HepG2 (cell line): ENCODE data around the gene SLC25A20. TPM values are rescaled to one million over a fixed set of nuclear protein-coding genes. Genes with fewer than 3 reads are reported as not detected.

ENCODE experiments used
- FOXO1 ChIP-seq: sonication (generic); formaldehyde crosslinking; IDR thresholded peaks from 2 replicates; pipeline ENCODE4 v1.4.0; 2020; ENCODE audit warnings: missing genetic modification reagents
- GABPA ChIP-seq, 2 experiments: IDR thresholded peaks; 2 replicates each; pipeline ENCODE4 v1.6.1; 2011 to 2016; ENCODE audit warnings: low read depth in 2 of 2, low read length in 1 of 2, missing biosample characterization in 1 of 2, missing genetic modification characterization in 1 of 2
- KAT2B ChIP-seq: fragments of 150-350 bp; IDR thresholded peaks from 2 replicates; pipeline ENCODE4 v1.6.1; 2014; ENCODE audit warnings: low read depth, low read length, borderline replicate concordance
- MBNL3 ChIP-seq: fragments of 250-450 bp; sonication (Bioruptor Pico); conservative IDR thresholded peaks from 2 replicates; pipeline ENCODE4 v1.8.0; 2022; ENCODE audit warnings: mild to moderate bottlenecking, inconsistent platforms
- MTA1 ChIP-seq: sonication (generic); formaldehyde crosslinking; IDR thresholded peaks from 2 replicates; pipeline ENCODE4 v1.4.0; 2020; ENCODE audit warnings: missing genetic modification reagents, mild to moderate bottlenecking, borderline replicate concordance
- NRL ChIP-seq: sonication (generic); formaldehyde crosslinking; IDR thresholded peaks from 2 replicates; pipeline ENCODE4 v1.5.0; 2020; ENCODE audit warnings: missing genetic modification reagents, mild to moderate bottlenecking, moderate library complexity, borderline replicate concordance
- SP1 ChIP-seq, 2 experiments: fragments of 450-650 bp in 1 of 2; sonication (generic) in 1 of 2; formaldehyde crosslinking in 1 of 2; IDR thresholded peaks; 2 replicates each; pipeline versions ENCODE4 v1.4.0 to v1.6.1; 2016 to 2020; ENCODE audit warnings: missing genetic modification reagents in 1 of 2
- SRSF9 ChIP-seq: fragments of 200-400 bp; formaldehyde crosslinking; IDR thresholded peaks from 2 replicates; pipeline ENCODE4 v1.6.1; 2018; ENCODE audit warnings: borderline replicate concordance, mild to moderate bottlenecking, low read depth, low read length; ENCODE audit not compliant: insufficient read depth, poor library complexity, severe bottlenecking
- ZNF180 ChIP-seq: sonication (generic); formaldehyde crosslinking; IDR thresholded peaks from 2 replicates; pipeline ENCODE4 v1.4.0; 2020; ENCODE audit warnings: low read depth, missing genetic modification reagents, borderline replicate concordance
- ZNF230 ChIP-seq: sonication (generic); formaldehyde crosslinking; IDR thresholded peaks from 2 replicates; pipeline ENCODE4 v1.4.0; 2020; ENCODE audit warnings: mild to moderate bottlenecking, missing genetic modification reagents
- ZNF746 ChIP-seq: sonication (generic); formaldehyde crosslinking; IDR thresholded peaks from 2 replicates; pipeline ENCODE4 v1.8.0; 2022; ENCODE audit warnings: mild to moderate bottlenecking, missing genetic modification reagents
- ZNF816 ChIP-seq: sonication (generic); formaldehyde crosslinking; IDR thresholded peaks from 2 replicates; pipeline ENCODE4 v1.8.0; 2022; ENCODE audit warnings: missing genetic modification reagents, mild to moderate bottlenecking, borderline replicate concordance
- polyA plus RNA-seq, 8 experiments: library from polyadenylated mRNA; depleted of rRNA in 3 of 8; stranded (reverse) in 7 of 8; unstranded in 1 of 8; fragments of >200 nt; fragmentation: Illumina TruSeq in 4 of 8; extraction: Trizol in 4 of 8; gene quantifications; 2 replicates each; pipeline versions ENCODE4 v1.2.1 to v1.2.3, GENCODE V29; 2011 to 2016; ENCODE audit warnings: low read depth in 4 of 8, missing spikeins in 1 of 8, mixed read lengths in 1 of 8; ENCODE audit not compliant: insufficient read depth in 1 of 8
- total RNA-seq, 5 experiments: library from RNA; depleted of rRNA; stranded (reverse); fragments of >200 nt; fragmentation: Illumina TruSeq; extraction: Trizol; gene quantifications; 2 replicates each; pipeline ENCODE4 v1.2.3, GENCODE V29; 2016; ENCODE audit warnings: low read depth in 1 of 5
- TF ChIP-seq, protein P1 (sequence below): sonication (generic); formaldehyde crosslinking; IDR thresholded peaks from 2 replicates; pipeline ENCODE4 v1.4.0; 2020; ENCODE audit warnings: missing genetic modification reagents, borderline replicate concordance
- TF ChIP-seq, protein P2 (sequence below): IDR thresholded peaks from 2 replicates; pipeline ENCODE4 v1.6.1; 2012; ENCODE audit warnings: inconsistent platforms
- TF ChIP-seq, protein P3 (sequence below): sonication (generic); formaldehyde crosslinking; conservative IDR thresholded peaks from 2 replicates; pipeline ENCODE4 v1.4.0; 2020; ENCODE audit warnings: missing genetic modification reagents
- TF ChIP-seq, protein P4 (sequence below): sonication (generic); formaldehyde crosslinking; IDR thresholded peaks from 2 replicates; pipeline ENCODE4 v1.8.0; 2022; ENCODE audit warnings: mild to moderate bottlenecking, missing genetic modification reagents, moderate library complexity
- TF ChIP-seq, protein P5 (sequence below): sonication (generic); formaldehyde crosslinking; IDR thresholded peaks from 2 replicates; pipeline ENCODE4 v1.9.0; 2022; ENCODE audit warnings: low read depth, missing genetic modification reagents

The SLC25A20 gene
- total and polyA plus RNA-seq, 2 of the 13 experiments (the other 11 are each of a cell fraction or from before 2014, with no cell fraction given): 21.1 to 26.6 TPM

DNA sequence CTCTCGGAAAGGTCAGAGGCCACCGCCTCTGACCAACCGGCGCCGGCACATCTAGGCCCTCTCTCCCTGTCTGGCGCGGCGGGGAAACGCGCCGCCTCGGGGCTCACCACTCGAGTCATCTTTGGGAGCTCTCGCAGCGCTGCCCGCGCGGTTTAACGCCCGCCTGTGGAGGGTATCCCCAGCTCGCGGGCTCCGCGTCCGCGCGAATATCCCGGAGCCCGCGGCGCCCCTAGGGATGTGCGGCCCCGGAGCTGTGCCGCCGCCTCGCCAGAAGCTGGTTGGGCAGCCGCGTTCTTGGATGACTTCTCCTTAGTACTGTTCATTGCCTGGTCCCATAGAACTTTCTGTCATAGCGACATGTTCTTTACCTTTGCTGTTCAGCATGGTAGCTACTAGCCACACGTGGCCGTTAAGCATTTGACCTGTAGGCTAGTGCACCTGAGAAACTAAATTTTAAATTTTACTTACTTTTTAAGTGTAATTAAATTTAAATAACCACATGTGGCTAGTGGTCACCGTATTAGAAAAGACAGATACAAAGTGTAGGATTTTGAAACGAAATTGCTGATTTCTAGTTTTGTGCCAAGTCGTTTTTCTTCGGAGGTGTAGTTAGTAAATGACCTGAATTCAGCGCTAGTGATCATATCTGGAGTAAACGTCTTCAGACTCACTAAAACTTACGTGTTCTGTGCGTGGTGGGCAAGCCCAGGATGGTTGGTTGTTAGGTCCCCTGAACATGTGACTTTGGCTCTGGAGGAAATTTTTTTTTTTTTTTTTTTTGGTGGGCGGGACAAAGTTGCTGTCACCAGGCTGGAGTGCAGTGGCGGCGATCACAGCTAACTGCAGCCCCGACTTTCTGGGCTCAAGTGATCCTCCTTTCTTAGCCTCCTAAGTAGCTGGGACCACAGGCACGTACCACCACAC, 20.8 kb upstream of the SLC25A20 start (continued):
- TF ChIP-seq, protein P1, sequence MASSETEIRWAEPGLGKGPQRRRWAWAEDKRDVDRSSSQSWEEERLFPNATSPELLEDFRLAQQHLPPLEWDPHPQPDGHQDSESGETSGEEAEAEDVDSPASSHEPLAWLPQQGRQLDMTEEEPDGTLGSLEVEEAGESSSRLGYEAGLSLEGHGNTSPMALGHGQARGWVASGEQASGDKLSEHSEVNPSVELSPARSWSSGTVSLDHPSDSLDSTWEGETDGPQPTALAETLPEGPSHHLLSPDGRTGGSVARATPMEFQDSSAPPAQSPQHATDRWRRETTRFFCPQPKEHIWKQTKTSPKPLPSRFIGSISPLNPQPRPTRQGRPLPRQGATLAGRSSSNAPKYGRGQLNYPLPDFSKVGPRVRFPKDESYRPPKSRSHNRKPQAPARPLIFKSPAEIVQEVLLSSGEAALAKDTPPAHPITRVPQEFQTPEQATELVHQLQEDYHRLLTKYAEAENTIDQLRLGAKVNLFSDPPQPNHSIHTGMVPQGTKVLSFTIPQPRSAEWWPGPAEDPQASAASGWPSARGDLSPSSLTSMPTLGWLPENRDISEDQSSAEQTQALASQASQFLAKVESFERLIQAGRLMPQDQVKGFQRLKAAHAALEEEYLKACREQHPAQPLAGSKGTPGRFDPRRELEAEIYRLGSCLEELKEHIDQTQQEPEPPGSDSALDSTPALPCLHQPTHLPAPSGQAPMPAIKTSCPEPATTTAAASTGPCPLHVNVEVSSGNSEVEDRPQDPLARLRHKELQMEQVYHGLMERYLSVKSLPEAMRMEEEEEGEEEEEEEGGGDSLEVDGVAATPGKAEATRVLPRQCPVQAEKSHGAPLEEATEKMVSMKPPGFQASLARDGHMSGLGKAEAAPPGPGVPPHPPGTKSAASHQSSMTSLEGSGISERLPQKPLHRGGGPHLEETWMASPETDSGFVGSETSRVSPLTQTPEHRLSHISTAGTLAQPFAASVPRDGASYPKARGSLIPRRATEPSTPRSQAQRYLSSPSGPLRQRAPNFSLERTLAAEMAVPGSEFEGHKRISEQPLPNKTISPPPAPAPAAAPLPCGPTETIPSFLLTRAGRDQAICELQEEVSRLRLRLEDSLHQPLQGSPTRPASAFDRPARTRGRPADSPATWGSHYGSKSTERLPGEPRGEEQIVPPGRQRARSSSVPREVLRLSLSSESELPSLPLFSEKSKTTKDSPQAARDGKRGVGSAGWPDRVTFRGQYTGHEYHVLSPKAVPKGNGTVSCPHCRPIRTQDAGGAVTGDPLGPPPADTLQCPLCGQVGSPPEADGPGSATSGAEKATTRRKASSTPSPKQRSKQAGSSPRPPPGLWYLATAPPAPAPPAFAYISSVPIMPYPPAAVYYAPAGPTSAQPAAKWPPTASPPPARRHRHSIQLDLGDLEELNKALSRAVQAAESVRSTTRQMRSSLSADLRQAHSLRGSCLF (CRISPR knock-in tag): no peak
- TF ChIP-seq, protein P2, sequence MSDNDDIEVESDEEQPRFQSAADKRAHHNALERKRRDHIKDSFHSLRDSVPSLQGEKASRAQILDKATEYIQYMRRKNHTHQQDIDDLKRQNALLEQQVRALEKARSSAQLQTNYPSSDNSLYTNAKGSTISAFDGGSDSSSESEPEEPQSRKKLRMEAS: peak; percentile 57; the same call in 1 of the 2 replicates
- TF ChIP-seq MBNL3 (no peak), ZNF816 (CRISPR knock-in tag) (0 out of 2 replicates have a peak, but pooled peaks have one; percentile 7), GABPA (IDR thresholded peaks at IDR 0.05; ENCODE audit: low read depth, low read length) (no peak), GABPA (CRISPR knock-in tag; IDR thresholded peaks at IDR 0.05; ENCODE audit: low read depth) (peak; percentile 54; the same call in 1 of the 2 replicates), NRL (no peak), KAT2B (no peak), SP1 (IDR thresholded peaks at IDR 0.05) (no peak), SP1 (CRISPR knock-in tag; IDR thresholded peaks at IDR 0.05) (peak; percentile 39; the same call in 1 of the 2 replicates), ZNF746 (CRISPR knock-in tag) (peak; percentile 39; the same call in 1 of the 2 replicates), MTA1 (CRISPR knock-in tag) (no peak), ZNF180 (CRISPR knock-in tag) (no peak), SRSF9 (no peak), ZNF230 (no peak), FOXO1 (CRISPR knock-in tag) (no peak)
- TF ChIP-seq, protein P3, sequence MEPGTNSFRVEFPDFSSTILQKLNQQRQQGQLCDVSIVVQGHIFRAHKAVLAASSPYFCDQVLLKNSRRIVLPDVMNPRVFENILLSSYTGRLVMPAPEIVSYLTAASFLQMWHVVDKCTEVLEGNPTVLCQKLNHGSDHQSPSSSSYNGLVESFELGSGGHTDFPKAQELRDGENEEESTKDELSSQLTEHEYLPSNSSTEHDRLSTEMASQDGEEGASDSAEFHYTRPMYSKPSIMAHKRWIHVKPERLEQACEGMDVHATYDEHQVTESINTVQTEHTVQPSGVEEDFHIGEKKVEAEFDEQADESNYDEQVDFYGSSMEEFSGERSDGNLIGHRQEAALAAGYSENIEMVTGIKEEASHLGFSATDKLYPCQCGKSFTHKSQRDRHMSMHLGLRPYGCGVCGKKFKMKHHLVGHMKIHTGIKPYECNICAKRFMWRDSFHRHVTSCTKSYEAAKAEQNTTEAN (CRISPR knock-in tag): no peak
- TF ChIP-seq, protein P4, sequence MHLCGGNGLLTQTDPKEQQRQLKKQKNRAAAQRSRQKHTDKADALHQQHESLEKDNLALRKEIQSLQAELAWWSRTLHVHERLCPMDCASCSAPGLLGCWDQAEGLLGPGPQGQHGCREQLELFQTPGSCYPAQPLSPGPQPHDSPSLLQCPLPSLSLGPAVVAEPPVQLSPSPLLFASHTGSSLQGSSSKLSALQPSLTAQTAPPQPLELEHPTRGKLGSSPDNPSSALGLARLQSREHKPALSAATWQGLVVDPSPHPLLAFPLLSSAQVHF (CRISPR knock-in tag): no peak
- TF ChIP-seq, protein P5, sequence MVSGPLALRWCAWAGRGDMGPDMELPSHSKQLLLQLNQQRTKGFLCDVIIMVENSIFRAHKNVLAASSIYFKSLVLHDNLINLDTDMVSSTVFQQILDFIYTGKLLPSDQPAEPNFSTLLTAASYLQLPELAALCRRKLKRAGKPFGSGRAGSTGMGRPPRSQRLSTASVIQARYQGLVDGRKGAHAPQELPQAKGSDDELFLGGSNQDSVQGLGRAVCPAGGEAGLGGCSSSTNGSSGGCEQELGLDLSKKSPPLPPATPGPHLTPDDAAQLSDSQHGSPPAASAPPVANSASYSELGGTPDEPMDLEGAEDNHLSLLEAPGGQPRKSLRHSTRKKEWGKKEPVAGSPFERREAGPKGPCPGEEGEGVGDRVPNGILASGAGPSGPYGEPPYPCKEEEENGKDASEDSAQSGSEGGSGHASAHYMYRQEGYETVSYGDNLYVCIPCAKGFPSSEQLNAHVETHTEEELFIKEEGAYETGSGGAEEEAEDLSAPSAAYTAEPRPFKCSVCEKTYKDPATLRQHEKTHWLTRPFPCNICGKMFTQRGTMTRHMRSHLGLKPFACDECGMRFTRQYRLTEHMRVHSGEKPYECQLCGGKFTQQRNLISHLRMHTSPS (CRISPR knock-in tag): no peak
